Right cardiac atrium (tissue), 5 donors: ENCODE measurements around the gene TKT. TPM values are rescaled to one million over a fixed set of nuclear protein-coding genes. Genes with fewer than 3 reads are reported as not detected.

Source experiments
- ATAC-seq, 2 donors: fragments of 200-7000 bp; cut with Tn5 transposase; one replicate each; pipeline versions ENCODE4 v1.8.0 to v1.9.1; 2020; ENCODE audit warnings: moderate library complexity in 2 of 2, mild to moderate bottlenecking in 1 of 2
- DNase-seq, 3 donors: peaks; one replicate each; pipeline ENCODE4 v3.0.0-alpha.2; 2020
- H3K27ac ChIP-seq: one replicate; pipeline ENCODE4 v1.5.1; 2013; ENCODE audit warnings: mild to moderate bottlenecking, low read length, control low read depth, moderate library complexity
- H3K27me3 ChIP-seq: one replicate; pipeline ENCODE4 v1.6.1; 2013; ENCODE audit not compliant: control insufficient read depth, insufficient read depth
- H3K4me1 ChIP-seq: one replicate; pipeline ENCODE4 v1.6.1; 2013; ENCODE audit warnings: low read length; ENCODE audit not compliant: control insufficient read depth, insufficient read depth
- H3K4me3 ChIP-seq: one replicate; pipeline ENCODE4 v1.5.1; 2013; ENCODE audit warnings: low read length, control low read depth
- H3K9me3 ChIP-seq: one replicate; pipeline ENCODE4 v1.6.1; 2013; ENCODE audit warnings: low read length; ENCODE audit not compliant: control insufficient read depth
- WGBS: extraction: QIAGEN DNeasy Blood & Tissue Kit; methylation state at CpG from one replicate; pipeline ENCODE4 v1.1.7; 2013; 5-methylcytosine and 5-hydroxymethylcytosine counted together
- intact Hi-C, 4 donors: fragments of 100-400 bp; cut with DNase I; formaldehyde crosslinking; loops; one replicate each; pipeline versions ENCODE4 v1.11.0 to v1.14.0; 2022 to 2023
- polyA plus RNA-seq: library from polyadenylated mRNA; stranded (reverse); fragments of 200-250 nt; gene quantifications from one replicate; pipeline ENCODE4 v1.2.3, GENCODE V29; 2013
- total RNA-seq, 4 donors: library from RNA; stranded (reverse); fragmentation: NEBNext Ultra II Directional; extraction: Animal tissue kit (Norgen Biotek cat#: 25700); gene quantifications; one replicate each; pipeline ENCODE4 v1.2.1, GENCODE V29; 2021
- donor health status: healthy with polysubstance abuse.
- donor health status: DM: no; HTN: yes; CAD: no.
- donor health status: DM: no; HTN: no; CAD: no.
- donor health status: DM: no; HTN: yes; CAD: no; lungs with severe emphysema.
- donor health status: DM: yes; HTN: yes; CAD: no.

TKT gene
- total and polyA plus RNA-seq, 5 donors, result 37.7 to 61.8 (median 41.9) TPM

DNA sequence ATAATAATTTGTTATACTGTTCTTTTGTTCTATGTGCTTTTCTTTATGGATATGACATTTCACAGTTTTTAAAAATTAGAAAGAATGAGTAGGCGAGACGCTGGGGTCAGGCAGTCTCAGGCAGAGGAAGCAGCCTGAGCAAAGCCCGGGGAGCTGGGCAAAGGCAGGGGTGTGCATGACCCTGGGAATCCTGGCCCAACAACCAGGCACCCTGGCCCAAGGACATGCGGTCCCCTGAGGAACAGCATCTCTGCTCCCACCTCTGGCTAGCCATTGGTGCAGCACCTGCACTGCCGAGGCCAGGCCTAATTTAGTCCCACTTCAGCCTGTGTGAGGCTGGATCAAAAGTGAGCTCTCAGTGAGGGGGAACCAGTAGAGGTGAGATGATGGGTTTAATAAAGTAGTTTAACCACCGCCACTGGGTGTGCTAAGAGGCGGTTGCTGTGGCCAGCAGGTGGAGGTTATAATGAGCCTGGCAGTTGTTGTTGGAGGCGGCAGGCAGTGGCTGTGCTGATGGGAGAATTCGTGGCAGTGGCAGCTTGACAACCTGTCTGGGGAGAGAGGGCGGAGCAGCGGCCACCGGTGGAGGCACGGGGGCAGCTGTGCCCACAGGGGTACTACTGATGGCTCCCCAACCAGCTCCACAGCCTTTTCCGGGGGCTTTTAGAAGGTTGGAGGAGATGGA lies 53.3 kb downstream of the TKT start:
- Histone ChIP-seq H3K9me3 (no peaks in the 10 kb centered on the region), H3K4me1 (no peaks in the 10 kb centered on the region), H3K4me3 (no peak overlapping the region), H3K27me3 (no peaks in the 10 kb centered on the region), H3K27ac (no peak overlapping the region)
- WGBS, result 76% methylated on average over 14 of the region's 14 CpGs
- DNase-seq (peak in 2 of 3 donors; percentile 28 to 39), ATAC-seq (no peak)
- intact Hi-C loops, result no loop called here

DNA sequence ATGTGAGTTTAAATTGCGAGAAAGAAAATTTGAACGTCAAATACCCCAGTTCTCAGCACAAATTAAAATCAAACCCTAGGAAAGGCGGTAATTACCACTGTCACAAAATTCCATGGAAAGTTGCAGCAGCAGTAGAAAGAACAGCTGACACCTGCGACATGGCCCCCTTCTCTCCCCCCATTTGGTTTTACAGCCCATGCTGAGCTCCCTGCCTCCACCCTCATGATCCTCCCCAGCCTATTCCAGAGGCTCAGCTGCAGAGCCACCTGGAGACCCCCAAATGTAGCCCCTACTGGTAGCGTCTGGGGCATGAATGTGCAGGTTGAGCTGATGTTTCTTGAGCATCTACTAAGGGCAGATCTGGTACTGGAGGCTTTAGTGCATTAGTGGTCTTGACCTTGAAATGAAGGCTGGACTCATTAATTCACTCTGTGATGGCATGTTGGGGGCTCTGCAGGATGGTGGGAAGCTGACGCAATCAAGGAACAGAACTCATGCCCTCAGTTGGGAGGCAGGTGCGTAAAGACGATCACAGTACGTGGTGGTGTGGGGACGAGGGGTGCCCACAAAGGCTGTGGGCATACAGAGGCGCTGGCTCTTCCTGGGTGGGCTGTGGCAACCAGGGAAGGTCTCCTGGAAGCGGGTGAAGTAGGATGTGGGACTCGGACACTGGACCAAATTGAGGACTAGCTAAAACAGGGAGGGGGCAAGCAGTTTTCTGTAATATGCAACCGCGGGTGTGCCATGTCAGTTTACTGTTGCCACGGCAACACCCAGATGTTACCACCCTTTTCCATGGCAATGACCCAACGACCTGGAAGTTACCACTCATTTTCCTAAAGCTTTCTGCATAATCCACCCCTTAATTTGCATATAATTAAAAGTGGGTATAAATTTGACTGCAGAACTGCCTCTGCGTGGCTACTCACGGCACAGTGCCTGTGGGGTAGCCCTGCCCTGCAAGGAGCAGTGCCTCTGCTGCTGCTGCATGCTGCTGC lies 55.0 kb downstream of the TKT start:
- no peaks in the 10 kb centered on the region for H3K4me1 ChIP-seq
- DNase-seq (peak in 1 of 3 donors; percentile 11), ATAC-seq (no peak)
- H3K27ac ChIP-seq, result no peak overlapping the region
- H3K9me3 ChIP-seq, result no peaks in the 10 kb centered on the region
- intact Hi-C loops, result no loop called here
- WGBS, result 82% methylated on average over 19 of the region's 19 CpGs
- no peak overlapping the region for H3K4me3 ChIP-seq
- H3K27me3 ChIP-seq, result no peaks in the 10 kb centered on the region

DNA sequence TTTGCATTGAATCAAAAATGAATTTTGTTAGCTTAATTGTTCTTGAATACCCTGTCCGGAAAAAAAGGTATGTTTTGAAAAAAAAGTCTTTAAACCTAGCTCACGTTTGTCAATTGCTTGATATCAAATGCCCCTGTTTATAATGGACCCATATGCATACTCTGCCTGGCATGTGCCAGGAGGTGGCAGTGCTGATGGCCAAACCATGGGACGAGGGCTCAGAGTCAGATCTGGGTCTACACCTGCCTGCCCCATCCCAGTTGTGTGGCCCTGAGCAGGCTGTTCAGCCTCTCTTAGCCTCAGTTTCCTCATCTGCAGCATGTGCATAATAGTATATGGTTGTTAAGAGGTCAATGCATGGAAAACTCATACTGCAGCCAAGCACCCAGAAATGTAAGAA lies 56.0 kb downstream of the TKT start:
- DNase-seq, result peak in 1 of 3 donors; percentile 14
- no peak for ATAC-seq
- Histone ChIP-seq H3K27ac (no peak overlapping the region), H3K4me1 (no peaks in the 10 kb centered on the region), H3K27me3 (no peaks in the 10 kb centered on the region), H3K9me3 (no peaks in the 10 kb centered on the region), H3K4me3 (no peak overlapping the region)
- WGBS, result 70% methylated on average over 3 of the region's 3 CpGs
- intact Hi-C loops, result loop anchor here in 3 of 4 donors (5.0 kb wide), 3 partner anchors 68 to 88 kb away; partner anchors contain the start of gene RFT1 (in 3 of the 3)

DNA sequence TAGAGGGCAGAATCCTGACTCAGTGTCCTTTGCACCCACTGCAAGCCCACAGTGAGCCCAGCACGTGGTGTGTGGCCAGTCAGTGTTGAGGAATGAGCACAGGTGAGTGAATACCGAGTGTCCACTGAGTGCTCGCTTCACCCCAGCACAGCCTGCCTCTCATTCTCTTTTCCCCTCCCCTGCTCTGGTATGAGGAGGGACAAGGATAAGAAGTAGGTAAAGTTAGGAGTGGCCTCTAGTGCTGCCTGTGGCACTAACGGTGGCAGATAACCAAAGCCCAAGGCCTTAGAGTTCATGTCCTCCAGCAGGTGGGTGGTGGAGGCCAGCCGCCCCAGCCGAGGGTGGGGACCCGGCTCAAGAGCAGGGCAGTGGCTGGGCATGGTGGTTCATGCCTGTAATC lies 56.8 kb downstream of the TKT start:
- no peaks in the 10 kb centered on the region for H3K27me3 ChIP-seq
- ATAC-seq (no peak), DNase-seq (peak in 1 of 3 donors; percentile 7)
- no peak overlapping the region for H3K27ac ChIP-seq
- H3K4me1 ChIP-seq, result peaks cover 8% of the 10 kb centered on the region
- H3K4me3 ChIP-seq, result no peak overlapping the region
- H3K9me3 ChIP-seq, result no peaks in the 10 kb centered on the region
- 83% methylated on average over 7 of the region's 7 CpGs for WGBS
- intact Hi-C loops, result loop anchor here in 3 of 4 donors (5.0 kb wide), 3 partner anchors 67 to 87 kb away; partner anchors contain the start of gene RFT1 (in 3 of the 3)

DNA sequence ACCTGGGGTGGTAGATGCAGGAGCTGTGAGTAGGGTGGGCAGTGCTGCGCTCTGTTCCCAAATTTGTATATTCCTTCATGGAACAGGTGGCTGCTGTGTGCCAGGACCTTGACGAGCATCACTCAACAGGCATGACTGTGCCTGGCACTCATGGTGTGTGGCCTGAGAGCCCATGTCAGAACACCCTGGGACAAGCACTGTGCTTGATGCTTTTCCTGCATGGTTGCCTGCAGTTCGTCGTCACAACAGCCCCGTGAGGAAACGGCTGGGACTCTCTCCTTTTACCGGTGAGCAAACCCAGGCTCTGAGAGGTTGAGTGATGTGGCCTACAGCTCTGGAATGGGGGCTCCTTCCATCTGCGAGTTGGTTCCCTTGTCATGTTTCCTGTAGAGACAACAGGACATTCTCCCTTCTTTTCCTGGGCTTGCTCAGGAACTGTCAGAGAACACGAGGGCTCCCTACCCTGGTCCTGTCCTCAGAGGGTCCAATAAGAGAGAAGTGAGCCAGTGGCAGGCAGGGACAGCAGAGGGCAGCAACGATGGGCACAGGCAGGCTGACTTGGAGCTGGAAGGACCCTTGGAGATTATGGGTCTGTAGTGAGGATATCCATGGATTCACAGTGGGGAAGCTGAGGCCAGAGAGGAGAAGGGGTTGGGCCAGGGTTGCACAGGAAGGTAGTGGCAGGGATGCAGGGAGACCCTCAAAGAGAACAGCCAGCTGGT lies 57.4 kb downstream of the TKT start:
- DNase-seq (peak in 1 of 3 donors; percentile 23), ATAC-seq (no peak)
- WGBS, result 53% methylated on average over 10 of the region's 10 CpGs

DNA sequence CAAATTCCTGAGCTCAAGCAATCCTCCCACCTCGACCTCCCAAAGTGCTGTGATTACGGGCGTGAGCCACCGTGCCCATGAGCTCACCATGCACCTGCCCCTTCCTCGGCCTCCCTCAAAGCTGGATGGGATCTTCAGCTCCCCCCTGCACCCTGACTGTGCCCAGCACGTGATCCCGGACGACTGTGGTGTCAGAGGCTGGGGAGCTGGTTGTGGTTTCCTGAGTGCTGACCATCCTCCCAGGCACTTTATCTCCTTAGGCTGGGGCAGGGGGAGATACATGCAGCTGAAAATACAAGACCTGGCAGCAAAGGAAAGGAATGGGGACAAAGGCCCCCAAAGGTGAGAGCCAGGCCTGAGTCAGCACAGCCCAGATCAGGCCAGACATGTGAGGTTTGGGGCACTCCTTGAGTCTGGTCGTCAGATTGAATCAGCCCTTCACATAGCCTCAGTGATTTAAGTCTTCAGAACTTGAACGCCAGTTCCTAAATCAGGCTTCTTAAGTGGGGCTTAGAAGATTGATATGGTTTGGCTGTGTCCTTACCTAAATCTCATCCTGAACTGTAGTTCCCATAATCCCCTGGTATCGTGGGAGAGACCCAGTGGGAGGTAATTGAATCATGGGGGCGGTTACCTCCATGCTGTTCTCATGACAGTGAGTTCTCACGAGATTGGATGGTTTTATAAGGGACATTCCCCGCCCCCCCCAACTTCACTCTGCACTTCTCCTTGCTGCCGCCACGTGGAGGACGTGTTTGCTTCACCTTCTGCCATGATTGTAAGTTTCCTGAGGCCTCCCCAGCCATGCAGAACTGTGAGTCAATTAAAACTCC lies 59.0 kb downstream of the TKT start:
- 54% methylated on average over 17 of the region's 17 CpGs for WGBS

More for the DNA sequence above, 57.4 kb downstream of the TKT start:
- H3K27ac ChIP-seq, result no peak overlapping the region
- intact Hi-C loops, result loop anchor here in 3 of 4 donors (5.0 kb wide), 3 partner anchors 66 to 86 kb away; partner anchors contain the start of gene RFT1 (in 3 of the 3)
- no peaks in the 10 kb centered on the region for H3K27me3 ChIP-seq
- no peaks in the 10 kb centered on the region for H3K9me3 ChIP-seq
- peaks cover 12% of the 10 kb centered on the region for H3K4me1 ChIP-seq
- no peak overlapping the region for H3K4me3 ChIP-seq

DNA sequence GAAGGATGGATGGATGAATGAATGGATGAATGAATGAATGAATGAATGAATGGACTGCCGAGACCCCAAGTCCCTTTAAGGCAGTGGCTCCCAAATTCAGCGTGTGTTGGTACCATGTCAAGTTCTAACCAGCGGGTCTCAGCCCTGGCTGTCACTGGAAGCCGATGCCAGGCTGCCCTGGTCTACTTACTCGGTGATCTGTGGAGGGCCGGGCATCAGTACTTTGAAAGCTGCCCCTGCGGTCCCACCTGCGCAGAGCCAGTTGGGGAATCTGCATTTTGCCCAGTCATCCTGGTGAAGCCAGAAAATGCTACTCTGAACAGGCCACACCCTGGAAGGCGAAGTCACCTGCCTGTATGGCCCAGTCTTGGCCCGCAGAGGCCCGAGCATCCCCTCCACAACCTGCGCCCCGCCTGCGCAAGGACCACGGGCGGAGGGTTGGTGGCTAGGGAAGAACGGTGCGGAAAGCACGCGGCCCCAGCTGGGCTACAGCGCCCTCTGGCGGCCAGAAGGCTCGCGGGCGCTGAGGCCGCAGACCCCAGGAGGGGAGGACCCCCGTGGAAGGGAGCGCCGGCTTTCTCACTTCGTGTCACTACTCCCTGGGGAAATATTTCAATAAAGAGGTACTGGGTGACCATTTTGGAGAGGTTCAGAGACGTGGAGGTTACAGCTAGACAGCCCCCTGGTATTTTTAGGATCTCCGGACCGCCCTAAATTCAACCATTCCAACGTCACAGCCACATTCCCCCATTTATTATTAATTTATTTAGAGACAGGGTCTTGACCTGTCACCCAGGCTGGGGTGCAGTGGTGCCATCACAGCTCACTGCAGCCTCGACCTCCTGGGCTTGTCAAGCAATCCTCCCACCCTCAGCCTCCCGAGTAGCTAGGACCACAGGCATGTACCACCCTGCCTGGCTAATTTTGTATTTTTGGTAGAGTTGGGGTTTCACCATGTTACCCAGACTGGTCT lies 59.9 kb downstream of the TKT start:
- Histone ChIP-seq H3K9me3 (no peaks in the 10 kb centered on the region), H3K4me3 (no peak overlapping the region), H3K4me1 (peaks cover 12% of the 10 kb centered on the region), H3K27me3 (no peaks in the 10 kb centered on the region), H3K27ac (no peak overlapping the region)
- WGBS, result 26% methylated on average over 36 of the region's 36 CpGs
- ATAC-seq, result peak; percentile 53 to 78
- intact Hi-C loops, result loop anchor here (1.0 to 5.0 kb wide), 5 partner anchors 64 to 84 kb away; partner anchors contain the start of gene RFT1 (in 3 of the 4)
- peak; percentile 43 to 82 (median 82) for DNase-seq

More for the DNA sequence above, 59.0 kb downstream of the TKT start:
- Histone ChIP-seq H3K4me3 (no peak overlapping the region), H3K9me3 (no peaks in the 10 kb centered on the region), H3K27ac (no peak overlapping the region), H3K27me3 (no peaks in the 10 kb centered on the region), H3K4me1 (peaks cover 12% of the 10 kb centered on the region)
- peak in 2 of 3 donors; percentile 60 to 68 for DNase-seq
- intact Hi-C loops, result loop anchor here (1.0 to 5.0 kb wide), 5 partner anchors 64 to 84 kb away; partner anchors contain the start of gene RFT1 (in 3 of the 4)
- no peak for ATAC-seq

DNA sequence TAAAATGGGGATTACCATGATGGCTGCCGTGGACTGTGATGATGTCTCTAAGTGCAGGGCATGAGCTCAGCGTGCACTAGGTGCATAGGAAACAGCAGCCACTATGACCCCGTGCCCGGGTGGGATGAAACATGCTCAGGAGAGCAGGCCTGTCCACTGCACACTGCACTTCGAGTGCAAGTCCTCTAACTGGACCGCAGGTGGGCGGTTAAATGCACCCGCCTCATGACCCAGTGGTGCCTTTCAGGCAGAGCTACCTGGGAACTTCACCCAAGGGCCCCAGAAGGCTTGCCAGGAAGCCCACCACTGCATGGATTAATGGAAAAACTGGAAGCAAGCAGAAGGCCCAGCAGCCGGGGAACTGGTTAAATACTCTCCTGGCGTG lies 60.8 kb downstream of the TKT start:
- no peak for DNase-seq
- Histone ChIP-seq H3K9me3 (no peaks in the 10 kb centered on the region), H3K27me3 (no peaks in the 10 kb centered on the region), H3K4me1 (peaks cover 12% of the 10 kb centered on the region), H3K27ac (no peak overlapping the region), H3K4me3 (no peak overlapping the region)
- intact Hi-C loops, result loop anchor here in 3 of 4 donors (5.0 kb wide), 3 partner anchors 63 to 83 kb away; partner anchors contain the start of gene RFT1 (in 3 of the 3)
- 89% methylated on average over 10 of the region's 10 CpGs for WGBS
- no peak for ATAC-seq
